Measurements from ENCODE around the gene NLGN2. TPM values are rescaled to one million over a fixed set of nuclear protein-coding genes. Genes with fewer than 3 reads are reported as not detected.

The NLGN2 gene
- total RNA-seq, 4 donors from 2014 or later, result 2.2 to 6.3 (median 4.7) TPM

DNA sequence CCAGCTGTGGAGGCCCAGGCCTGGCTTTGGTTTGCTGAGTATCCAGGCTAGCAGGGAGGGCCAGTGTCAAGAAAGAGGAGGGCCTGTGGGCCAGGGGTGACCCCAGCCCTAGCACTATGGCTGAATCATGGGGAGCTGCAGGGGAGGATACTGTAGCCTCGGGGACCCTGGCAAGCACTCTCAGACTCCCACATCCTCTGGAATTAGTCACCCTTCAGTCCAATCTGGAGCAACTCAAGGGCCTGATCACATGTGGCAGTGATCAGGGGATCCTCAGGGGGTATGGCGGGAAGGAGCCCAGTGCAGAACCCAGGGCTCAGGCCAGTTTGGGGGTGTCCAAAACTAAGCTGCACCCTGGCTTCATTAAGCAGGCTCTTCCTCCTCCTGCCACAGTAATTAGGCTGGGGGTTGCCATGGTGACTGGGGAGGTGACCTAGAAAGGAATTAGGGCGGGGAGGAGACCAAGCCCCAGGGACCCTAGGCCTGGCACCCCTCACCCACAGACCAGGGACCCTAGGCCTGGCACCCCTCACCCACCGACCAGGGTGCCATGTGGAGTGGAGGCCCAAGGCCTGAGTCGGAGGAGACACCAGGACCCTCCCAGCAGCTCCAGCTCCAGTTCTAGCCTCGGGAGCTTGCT lies 5.8 kb downstream of the NLGN2 start:
- no peak overlapping the region for H3K4me3 ChIP-seq (replicated peaks in 1 of 3)
- H3K36me3 ChIP-seq, result no peaks in the 10 kb centered on the region
- no peak for DNase-seq
- TF ChIP-seq, protein P1, sequence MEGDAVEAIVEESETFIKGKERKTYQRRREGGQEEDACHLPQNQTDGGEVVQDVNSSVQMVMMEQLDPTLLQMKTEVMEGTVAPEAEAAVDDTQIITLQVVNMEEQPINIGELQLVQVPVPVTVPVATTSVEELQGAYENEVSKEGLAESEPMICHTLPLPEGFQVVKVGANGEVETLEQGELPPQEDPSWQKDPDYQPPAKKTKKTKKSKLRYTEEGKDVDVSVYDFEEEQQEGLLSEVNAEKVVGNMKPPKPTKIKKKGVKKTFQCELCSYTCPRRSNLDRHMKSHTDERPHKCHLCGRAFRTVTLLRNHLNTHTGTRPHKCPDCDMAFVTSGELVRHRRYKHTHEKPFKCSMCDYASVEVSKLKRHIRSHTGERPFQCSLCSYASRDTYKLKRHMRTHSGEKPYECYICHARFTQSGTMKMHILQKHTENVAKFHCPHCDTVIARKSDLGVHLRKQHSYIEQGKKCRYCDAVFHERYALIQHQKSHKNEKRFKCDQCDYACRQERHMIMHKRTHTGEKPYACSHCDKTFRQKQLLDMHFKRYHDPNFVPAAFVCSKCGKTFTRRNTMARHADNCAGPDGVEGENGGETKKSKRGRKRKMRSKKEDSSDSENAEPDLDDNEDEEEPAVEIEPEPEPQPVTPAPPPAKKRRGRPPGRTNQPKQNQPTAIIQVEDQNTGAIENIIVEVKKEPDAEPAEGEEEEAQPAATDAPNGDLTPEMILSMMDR (IDR thresholded peaks at IDR 0.05), result no peak
- no peak for TF ChIP-seq POLR2A (IDR thresholded peaks at IDR 0.05)
- intact Hi-C loops (cut with DNase I), result no loop called here
- H3K4me1 ChIP-seq, result no peaks in the 10 kb centered on the region
- H3K9me3 ChIP-seq, result no peaks in the 10 kb centered on the region
- WGBS, 2 donors, result 77 to 79% methylated on average over 5 to 6 of the region's 6 CpGs
- H3K27me3 ChIP-seq, result no peaks in the 10 kb centered on the region
- no peak overlapping the region for H3K27ac ChIP-seq

GRCh38 chr17:7414837-7415236 lies 7.2 kb downstream of the NLGN2 start:
- WGBS, 2 donors, result 82 to 84% methylated on average over 7 to 13 of the region's 14 CpGs
- intact Hi-C loops (cut with DNase I), result no loop called here
- Histone ChIP-seq H3K27ac (no peak overlapping the region), H3K36me3 (no peaks in the 10 kb centered on the region), H3K4me1 (no peaks in the 10 kb centered on the region), H3K4me3 (replicated peaks in 1 of 3) (no peak overlapping the region), H3K27me3 (no peaks in the 10 kb centered on the region), H3K9me3 (no peaks in the 10 kb centered on the region)
- TF ChIP-seq, protein P1 (IDR thresholded peaks at IDR 0.05), result no peak
- no peak for TF ChIP-seq POLR2A (IDR thresholded peaks at IDR 0.05)
- no peak for DNase-seq

- no peak for TF ChIP-seq POLR2A (IDR thresholded peaks at IDR 0.05)
- TF ChIP-seq, protein P1 (IDR thresholded peaks at IDR 0.05), result no peak
- no peaks in the 10 kb centered on the region for H3K36me3 ChIP-seq
- H3K4me1 ChIP-seq, result no peaks in the 10 kb centered on the region
- intact Hi-C loops (cut with DNase I), result no loop called here
- no peak for DNase-seq
- 89 to 93% methylated on average over 21 to 23 of the region's 23 CpGs for WGBS, 2 donors
- no peaks in the 10 kb centered on the region for H3K9me3 ChIP-seq
- no peaks in the 10 kb centered on the region for H3K27me3 ChIP-seq
- H3K27ac ChIP-seq, result no peak overlapping the region
- H3K4me3 ChIP-seq (replicated peaks in 1 of 3), result no peak overlapping the region
These were observed 8.1 kb downstream of the NLGN2 start for GRCh38 chr17:7415784-7416183.

GRCh38 chr17:7416323-7416722 lies 8.7 kb downstream of the NLGN2 start:
- H3K27ac ChIP-seq, result no peak overlapping the region
- TF ChIP-seq, protein P1 (IDR thresholded peaks at IDR 0.05), result no peak
- TF ChIP-seq POLR2A (IDR thresholded peaks at IDR 0.05), result no peak

GRCh38 chr17:7417056-7417655 lies 9.5 kb downstream of the NLGN2 start:
- Histone ChIP-seq H3K27me3 (no peaks in the 10 kb centered on the region), H3K4me3 (replicated peaks in 1 of 3) (no peak overlapping the region), H3K27ac (no peak overlapping the region), H3K9me3 (no peaks in the 10 kb centered on the region), H3K4me1 (no peaks in the 10 kb centered on the region), H3K36me3 (no peaks in the 10 kb centered on the region)
- no peak for TF ChIP-seq POLR2A (IDR thresholded peaks at IDR 0.05)
- TF ChIP-seq, protein P1 (IDR thresholded peaks at IDR 0.05), result no peak
- DNase-seq, result no peak
- WGBS, 2 donors, result 95 to 96% methylated on average over 37 to 54 of the region's 54 CpGs
- intact Hi-C loops (cut with DNase I), result no loop called here

More at GRCh38 chr17:7416323-7416722, 8.7 kb downstream of the NLGN2 start:
- WGBS, 2 donors, result 74 to 88% methylated on average over 6 of the region's 6 CpGs
- H3K36me3 ChIP-seq, result no peaks in the 10 kb centered on the region
- no peaks in the 10 kb centered on the region for H3K27me3 ChIP-seq
- no peaks in the 10 kb centered on the region for H3K9me3 ChIP-seq
- DNase-seq, result no peak
- H3K4me3 ChIP-seq (replicated peaks in 1 of 3), result no peak overlapping the region
- intact Hi-C loops (cut with DNase I), result no loop called here
- no peaks in the 10 kb centered on the region for H3K4me1 ChIP-seq
